Calu3 (cell line): ENCODE data around the gene GABRB1. TPM values are rescaled to one million over a fixed set of nuclear protein-coding genes. Genes with fewer than 3 reads are reported as not detected.
A peak's percentile ranks its signal among the peaks of the same experiment; 100 is the strongest.

Experiments
- BruUV-seq: library from RNA; stranded (reverse); fragments of 400-500 nt; replicated peaks from 2 replicates; lab custom pipeline; 2021; lab: Mats Ljungman, UMichigan
- CTCF ChIA-PET: fragments of 300-600 bp; sonication (Branson Sonifier 250); formaldehyde crosslinking; loops from one replicate; lab custom pipeline; 2022; ENCODE audit warnings: antibody characterized with exemption; lab: Charles Lee
- DNase-seq: peaks from one replicate; pipeline ENCODE4 v3.0.0; 2022
- H3K27ac Mint-ChIP-seq: one replicate; pipeline ENCODE4 v1.8.0; 2022; ENCODE audit warnings: mixed read lengths; ENCODE audit not compliant: unreplicated experiment
- H3K27me3 Mint-ChIP-seq: one replicate; pipeline ENCODE4 v1.8.0; 2022; ENCODE audit warnings: mixed read lengths; ENCODE audit not compliant: unreplicated experiment
- H3K36me3 Mint-ChIP-seq: one replicate; pipeline ENCODE4 v1.8.0; 2022; ENCODE audit warnings: mild to moderate bottlenecking, moderate library complexity, mixed read lengths; ENCODE audit not compliant: insufficient read depth, unreplicated experiment
- H3K4me1 Mint-ChIP-seq: one replicate; pipeline ENCODE4 v1.8.0; 2022; ENCODE audit warnings: mild to moderate bottlenecking, low read depth, mixed read lengths; ENCODE audit not compliant: unreplicated experiment
- H3K4me3 Mint-ChIP-seq: one replicate; pipeline ENCODE4 v1.8.0; 2022; ENCODE audit warnings: mild to moderate bottlenecking, low read depth, moderate library complexity, mixed read lengths; ENCODE audit not compliant: unreplicated experiment
- H3K9me3 Mint-ChIP-seq: one replicate; pipeline ENCODE4 v1.8.0; 2022; ENCODE audit warnings: low read depth, mixed read lengths; ENCODE audit not compliant: unreplicated experiment
- CTCF ChIP-seq: fragments of 200-600 bp; IDR thresholded peaks from one replicate; pipeline ENCODE4 v1.8.0; 2022; ENCODE audit warnings: antibody characterized with exemption; ENCODE audit not compliant: unreplicated experiment
- intact Hi-C: fragments of 100-400 bp; cut with micrococcal nuclease; formaldehyde crosslinking; loops from one replicate; pipeline ENCODE4 v1.10.0; 2022; ENCODE audit not compliant: unreplicated experiment
- total RNA-seq: library from RNA; stranded (reverse); gene quantifications from 2 replicates; pipeline ENCODE4 v1.2.3, GENCODE V29; 2022

The GABRB1 gene
- total RNA-seq, 1 experiment from 2014 or later = not detected

GRCh38 chr4:47075262-47075661 is 43.9 kb downstream of the GABRB1 start:
- CTCF ChIA-PET = no interaction called here
- Mint-ChIP-seq H3K4me1 (peaks cover 22% of the 10 kb centered on the region), H3K27me3 (no peaks in the 10 kb centered on the region), H3K4me3 (no peak overlapping the region), H3K36me3 (no peaks in the 10 kb centered on the region), H3K9me3 (peaks cover 6% of the 10 kb centered on the region), H3K27ac (no peak overlapping the region)
- BruUV-seq = no TSS peak
- DNase-seq = no peak
- intact Hi-C loops = no loop called here
- no peak for TF ChIP-seq CTCF

- H3K27ac Mint-ChIP-seq = no peak overlapping the region
- no peak for TF ChIP-seq CTCF
- intact Hi-C loops = no loop called here
- H3K4me1 Mint-ChIP-seq = peaks cover 19% of the 10 kb centered on the region
- H3K36me3 Mint-ChIP-seq = no peaks in the 10 kb centered on the region
- no TSS peak for BruUV-seq
- CTCF ChIA-PET = interaction anchor here (0.6 kb wide), 1 partner anchor 316 kb away, joined by 3 read pairs; no protein-coding TSS in a partner anchor
- DNase-seq = peak; percentile 13
- no peaks in the 10 kb centered on the region for H3K27me3 Mint-ChIP-seq
- H3K4me3 Mint-ChIP-seq = no peak overlapping the region
- H3K9me3 Mint-ChIP-seq = peaks cover 2% of the 10 kb centered on the region
Measured at GRCh38 chr4:47075919-47076318, 44.6 kb downstream of the GABRB1 start.

GRCh38 chr4:47084111-47084510 is 52.7 kb downstream of the GABRB1 start:
- intact Hi-C loops = no loop called here
- Mint-ChIP-seq H3K27ac (no peak overlapping the region), H3K9me3 (no peaks in the 10 kb centered on the region), H3K36me3 (no peaks in the 10 kb centered on the region), H3K27me3 (no peaks in the 10 kb centered on the region), H3K4me3 (no peak overlapping the region), H3K4me1 (no peaks in the 10 kb centered on the region)
- CTCF ChIA-PET = no interaction called here
- BruUV-seq = no TSS peak
- DNase-seq = no peak
- TF ChIP-seq CTCF = no peak

- CTCF ChIA-PET = no interaction called here
Measured at GRCh38 chr4:47084795-47085194, 53.4 kb downstream of the GABRB1 start.

More at GRCh38 chr4:47084795-47085194, 53.4 kb downstream of the GABRB1 start:
- Mint-ChIP-seq H3K9me3 (no peaks in the 10 kb centered on the region), H3K27me3 (no peaks in the 10 kb centered on the region), H3K4me3 (no peak overlapping the region), H3K36me3 (no peaks in the 10 kb centered on the region), H3K27ac (no peak overlapping the region), H3K4me1 (no peaks in the 10 kb centered on the region)
- BruUV-seq = no TSS peak
- no peak for TF ChIP-seq CTCF
- intact Hi-C loops = no loop called here
- DNase-seq = no peak
